ENCODE measurements around the gene SEMA6B.

GRCh38 chr19:4606921-4607678 lies 47.6 kb upstream of the SEMA6B start:
- no peak for TF ChIP-seq EZH2 (IDR thresholded peaks at IDR 0.05)
- no peak for TF ChIP-seq POLR2AphosphoS5 (IDR thresholded peaks at IDR 0.05; ENCODE audit: borderline replicate concordance, low read depth, low read length)
